ENCODE data around the gene LRRC8C.
A peak's percentile ranks its signal among the peaks of the same experiment; 100 is the strongest.

Gene LRRC8C

GRCh38 chr1:89672489-89673183, 39.7 kb downstream of the LRRC8C start:
- ChIA-PET POLR2A (no interaction called here), CTCF (interaction anchor here (0.9 to 2.4 kb wide), 5 partner anchors 8 to 90 kb away, joined by 3 to 13 read pairs (median 3); no protein-coding TSS in a partner anchor)
- no peak for DNase-seq (ENCODE audit: extremely low spot score)
- no peak for TF ChIP-seq CTCF (IDR thresholded peaks at IDR 0.05; ENCODE audit: control extremely low read depth, extremely low read depth, low read depth, missing control alignments)

- TF ChIP-seq CTCF (IDR thresholded peaks at IDR 0.05; ENCODE audit: control extremely low read depth, extremely low read depth, low read depth, missing control alignments), result no peak
- POLR2A ChIA-PET, result no interaction called here
- CTCF ChIA-PET, result interaction anchor here (1.0 to 1.4 kb wide), 2 partner anchors 15 to 39 kb away, joined by 3 read pairs; no protein-coding TSS in a partner anchor
- no peak for DNase-seq (ENCODE audit: extremely low spot score)
These were observed 40.3 kb downstream of the LRRC8C start for GRCh38 chr1:89673251-89673650.

GRCh38 chr1:89675677-89676076, 42.8 kb downstream of the LRRC8C start:
- POLR2A ChIA-PET, result no interaction called here
- DNase-seq (ENCODE audit: extremely low spot score), result no peak
- CTCF ChIA-PET, result interaction anchor here (0.8 to 2.6 kb wide), 7 partner anchors 15 to 146 kb away, joined by 3 to 10 read pairs (median 6); no protein-coding TSS in a partner anchor
- TF ChIP-seq CTCF (IDR thresholded peaks at IDR 0.05; ENCODE audit: control extremely low read depth, extremely low read depth, low read depth, missing control alignments), result no peak

GRCh38 chr1:89681045-89681729, 48.3 kb downstream of the LRRC8C start:
- peak; percentile 60 for DNase-seq (ENCODE audit: extremely low spot score)
- CTCF ChIA-PET, result interaction anchor here (1.5 kb wide), 1 partner anchor 9 kb away, joined by 5 read pairs; no protein-coding TSS in a partner anchor
- no peak for TF ChIP-seq CTCF (IDR thresholded peaks at IDR 0.05; ENCODE audit: control extremely low read depth, extremely low read depth, low read depth, missing control alignments)
- POLR2A ChIA-PET, result interaction anchor here (0.7 kb wide), 1 partner anchor 157 kb away, joined by 11 read pairs; no protein-coding TSS in a partner anchor

GRCh38 chr1:89682611-89683010, 49.7 kb downstream of the LRRC8C start:
- ChIA-PET CTCF (interaction anchor here (0.9 to 1.0 kb wide), 2 partner anchors 10 to 39 kb away, joined by 3 to 4 read pairs; no protein-coding TSS in a partner anchor), POLR2A (no interaction called here)
- DNase-seq (ENCODE audit: extremely low spot score), result no peak
- TF ChIP-seq CTCF (IDR thresholded peaks at IDR 0.05; ENCODE audit: control extremely low read depth, extremely low read depth, low read depth, missing control alignments), result no peak

- DNase-seq (ENCODE audit: extremely low spot score), result no peak
- no peak for TF ChIP-seq CTCF (IDR thresholded peaks at IDR 0.05; ENCODE audit: control extremely low read depth, extremely low read depth, low read depth, missing control alignments)
- ChIA-PET CTCF (interaction anchor here (1.0 kb wide), 1 partner anchor 41 kb away, joined by 3 read pairs; no protein-coding TSS in a partner anchor), POLR2A (no interaction called here)
These were observed 52.5 kb downstream of the LRRC8C start for GRCh38 chr1:89685461-89685860.

All from GM10248 (cell line).